ENCODE results near the gene GNPTAB. TPM values are rescaled to one million over a fixed set of nuclear protein-coding genes. Genes with fewer than 3 reads are reported as not detected.

Gene GNPTAB
- total RNA-seq, 1 donor from 2014 or later, result 43.7 TPM

GRCh38 chr12:101780599-101780998, 50.2 kb downstream of the GNPTAB start:
- no peak for FAIRE-seq
- H3K27me3 Mint-ChIP-seq (ENCODE audit: low read depth, unreplicated experiment), result no peaks in the 10 kb centered on the region
- Histone ChIP-seq H3K79me2 (ENCODE audit: insufficient read depth, low read length) (no peaks in the 10 kb centered on the region), H3K36me3 (ENCODE audit: insufficient read depth, low read length) (no peaks in the 10 kb centered on the region), H3K4me1 (ENCODE audit: insufficient read depth, low read length) (peaks cover 7% of the 10 kb centered on the region), H3K4me3 (ENCODE audit: insufficient read depth, low read depth, low read length) (no peak overlapping the region), H3K27ac (ENCODE audit: low read depth, low read length) (no peak overlapping the region), H2AFZ (ENCODE audit: low read depth, low read length) (no peak overlapping the region), H3K9me3 (ENCODE audit: insufficient read depth, low read depth, low read length) (no peaks in the 10 kb centered on the region), H3K27me3 (ENCODE audit: insufficient read depth, low read length) (no peaks in the 10 kb centered on the region), H3K9ac (ENCODE audit: low read length) (no peak overlapping the region), H4K20me1 (ENCODE audit: insufficient read depth, low read length) (peaks cover 3% of the 10 kb centered on the region), H3K4me2 (ENCODE audit: low read length) (no peak overlapping the region)
- no peaks in the 10 kb centered on the region for H3K36me3 Mint-ChIP-seq (ENCODE audit: low read depth, unreplicated experiment)
- H3K9me3 Mint-ChIP-seq (ENCODE audit: unreplicated experiment), result no peaks in the 10 kb centered on the region
- no peak for DNase-seq (ENCODE audit: low read depth)
- no peak overlapping the region for H3K4me3 Mint-ChIP-seq (ENCODE audit: unreplicated experiment)
- no peak overlapping the region for H3K27ac Mint-ChIP-seq (ENCODE audit: unreplicated experiment)
- no peak for TF ChIP-seq EZH2 (IDR thresholded peaks at IDR 0.05; ENCODE audit: insufficient read depth, low read length)
- no peak for TF ChIP-seq CTCF (IDR thresholded peaks at IDR 0.05; ENCODE audit: insufficient read depth, low read depth, low read length)
- peaks cover 14% of the 10 kb centered on the region for H3K4me1 Mint-ChIP-seq (ENCODE audit: low read depth, unreplicated experiment)

- no peak for FAIRE-seq
- no peak for DNase-seq (ENCODE audit: low read depth)
- Mint-ChIP-seq H3K36me3 (ENCODE audit: low read depth, unreplicated experiment) (no peaks in the 10 kb centered on the region), H3K27ac (ENCODE audit: unreplicated experiment) (no peak overlapping the region), H3K9me3 (ENCODE audit: unreplicated experiment) (no peaks in the 10 kb centered on the region), H3K27me3 (ENCODE audit: low read depth, unreplicated experiment) (no peaks in the 10 kb centered on the region), H3K4me3 (ENCODE audit: unreplicated experiment) (no peak overlapping the region), H3K4me1 (ENCODE audit: low read depth, unreplicated experiment) (peaks cover 14% of the 10 kb centered on the region)
- peaks cover 3% of the 10 kb centered on the region for H4K20me1 ChIP-seq (ENCODE audit: insufficient read depth, low read length)
- no peak overlapping the region for H3K4me3 ChIP-seq (ENCODE audit: insufficient read depth, low read depth, low read length)
- H2AFZ ChIP-seq (ENCODE audit: low read depth, low read length), result no peak overlapping the region
- H3K36me3 ChIP-seq (ENCODE audit: insufficient read depth, low read length), result no peaks in the 10 kb centered on the region
- H3K4me1 ChIP-seq (ENCODE audit: insufficient read depth, low read length), result peaks cover 7% of the 10 kb centered on the region
- H3K27me3 ChIP-seq (ENCODE audit: insufficient read depth, low read length), result no peaks in the 10 kb centered on the region
- no peak overlapping the region for H3K27ac ChIP-seq (ENCODE audit: low read depth, low read length)
- H3K4me2 ChIP-seq (ENCODE audit: low read length), result no peak overlapping the region
- H3K9ac ChIP-seq (ENCODE audit: low read length), result no peak overlapping the region
- H3K9me3 ChIP-seq (ENCODE audit: insufficient read depth, low read depth, low read length), result no peaks in the 10 kb centered on the region
- TF ChIP-seq EZH2 (IDR thresholded peaks at IDR 0.05; ENCODE audit: insufficient read depth, low read length) (no peak), CTCF (IDR thresholded peaks at IDR 0.05; ENCODE audit: insufficient read depth, low read depth, low read length) (no peak)
- no peaks in the 10 kb centered on the region for H3K79me2 ChIP-seq (ENCODE audit: insufficient read depth, low read length)
Observed at GRCh38 chr12:101779626-101780025, 51.1 kb downstream of the GNPTAB start.

GRCh38 chr12:101779200-101779599, 51.6 kb downstream of the GNPTAB start:
- no peak overlapping the region for H3K27ac ChIP-seq (ENCODE audit: low read depth, low read length)
- H2AFZ ChIP-seq (ENCODE audit: low read depth, low read length), result no peak overlapping the region
- TF ChIP-seq CTCF (IDR thresholded peaks at IDR 0.05; ENCODE audit: insufficient read depth, low read depth, low read length) (no peak), EZH2 (IDR thresholded peaks at IDR 0.05; ENCODE audit: insufficient read depth, low read length) (no peak)
- FAIRE-seq (no peak), DNase-seq (ENCODE audit: low read depth) (no peak)
- H3K4me3 ChIP-seq (ENCODE audit: insufficient read depth, low read depth, low read length), result no peak overlapping the region
- H4K20me1 ChIP-seq (ENCODE audit: insufficient read depth, low read length), result peaks cover 3% of the 10 kb centered on the region
- no peaks in the 10 kb centered on the region for H3K9me3 Mint-ChIP-seq (ENCODE audit: unreplicated experiment)
- H3K27me3 Mint-ChIP-seq (ENCODE audit: low read depth, unreplicated experiment), result no peaks in the 10 kb centered on the region
- peaks cover 7% of the 10 kb centered on the region for H3K4me1 ChIP-seq (ENCODE audit: insufficient read depth, low read length)
- H3K9ac ChIP-seq (ENCODE audit: low read length), result no peak overlapping the region
- H3K27ac Mint-ChIP-seq (ENCODE audit: unreplicated experiment), result no peak overlapping the region
- no peak overlapping the region for H3K4me3 Mint-ChIP-seq (ENCODE audit: unreplicated experiment)
- no peaks in the 10 kb centered on the region for H3K36me3 ChIP-seq (ENCODE audit: insufficient read depth, low read length)
- no peaks in the 10 kb centered on the region for H3K36me3 Mint-ChIP-seq (ENCODE audit: low read depth, unreplicated experiment)
- H3K79me2 ChIP-seq (ENCODE audit: insufficient read depth, low read length), result no peaks in the 10 kb centered on the region
- H3K27me3 ChIP-seq (ENCODE audit: insufficient read depth, low read length), result no peaks in the 10 kb centered on the region
- H3K4me1 Mint-ChIP-seq (ENCODE audit: low read depth, unreplicated experiment), result peaks cover 14% of the 10 kb centered on the region
- no peak overlapping the region for H3K4me2 ChIP-seq (ENCODE audit: low read length)
- no peaks in the 10 kb centered on the region for H3K9me3 ChIP-seq (ENCODE audit: insufficient read depth, low read depth, low read length)

Data from astrocyte (in vitro differentiated cells and primary cell).